Stimulated activated naive CD8-positive, alpha-beta T cell treated with anti-CD3 and anti-CD28 coated beads, Interleukin-15, Interleukin-2, amounts not matched to agents 100 ng/mL and 50 ng/mL, for 24 hours (primary cell): ENCODE data around the gene VEPH1.

ENCODE experiments used
- H3K27ac Mint-ChIP-seq: one replicate; pipeline ENCODE4 v1.8.0; 2021; ENCODE audit warnings: mild to moderate bottlenecking, mixed read lengths
- H3K27me3 Mint-ChIP-seq: one replicate; pipeline ENCODE4 v1.8.0; 2021; ENCODE audit warnings: mixed read lengths
- H3K36me3 Mint-ChIP-seq: one replicate; pipeline ENCODE4 v1.8.0; 2021; ENCODE audit warnings: low read depth, mixed read lengths
- H3K4me1 Mint-ChIP-seq: one replicate; pipeline ENCODE4 v1.8.0; 2021; ENCODE audit warnings: low read depth, mixed read lengths
- H3K4me3 Mint-ChIP-seq: one replicate; pipeline ENCODE4 v1.8.0; 2021; ENCODE audit warnings: mild to moderate bottlenecking, mixed read lengths
- H3K9me3 Mint-ChIP-seq: one replicate; pipeline ENCODE4 v1.8.0; 2021; ENCODE audit warnings: mixed read lengths

Gene VEPH1

DNA sequence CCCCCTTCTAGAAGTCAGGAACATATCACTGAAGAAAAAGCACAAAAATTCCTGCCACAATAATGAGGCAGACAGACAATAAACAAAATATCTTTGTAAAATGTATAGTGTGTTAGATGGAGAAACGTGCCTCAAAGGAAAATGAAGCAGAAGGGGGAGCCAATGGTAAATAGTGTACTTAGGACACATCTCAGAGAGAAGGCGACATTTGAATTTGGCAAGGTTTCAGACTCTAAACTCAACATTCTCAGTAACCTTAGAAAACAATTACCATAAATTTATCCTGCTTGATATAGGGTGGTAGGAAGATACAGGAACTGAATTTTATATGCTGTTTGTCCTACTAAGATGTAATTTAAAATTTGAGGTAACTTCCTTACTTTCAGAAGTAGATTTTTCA, 119.2 kb downstream of the VEPH1 start:
- Mint-ChIP-seq H3K36me3 (no peaks in the 10 kb centered on the region), H3K4me1 (no peaks in the 10 kb centered on the region), H3K4me3 (no peak overlapping the region), H3K27me3 (no peaks in the 10 kb centered on the region), H3K27ac (no peak overlapping the region), H3K9me3 (no peaks in the 10 kb centered on the region)

DNA sequence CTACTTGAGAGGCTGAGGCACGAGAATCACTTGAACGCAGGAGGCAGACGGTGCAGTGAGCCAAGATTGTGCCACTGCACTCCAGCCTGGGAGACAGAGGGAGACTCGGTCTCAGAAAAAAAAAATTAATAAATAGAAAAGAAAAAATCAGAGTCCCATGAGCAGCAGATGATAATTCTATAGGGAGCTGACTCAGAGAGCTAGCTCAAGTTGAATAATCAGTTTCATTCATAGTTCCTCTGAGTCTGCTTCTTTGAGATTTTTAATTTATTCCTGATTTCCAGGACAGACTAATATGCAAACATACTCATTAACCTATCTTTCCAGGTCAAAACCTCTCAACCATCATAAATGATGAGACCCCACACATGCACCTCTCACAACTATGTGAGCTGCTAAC, 121.6 kb downstream of the VEPH1 start:
- Mint-ChIP-seq H3K4me1 (no peaks in the 10 kb centered on the region), H3K36me3 (no peaks in the 10 kb centered on the region), H3K4me3 (no peak overlapping the region), H3K27ac (no peak overlapping the region), H3K27me3 (no peaks in the 10 kb centered on the region), H3K9me3 (no peaks in the 10 kb centered on the region)

DNA sequence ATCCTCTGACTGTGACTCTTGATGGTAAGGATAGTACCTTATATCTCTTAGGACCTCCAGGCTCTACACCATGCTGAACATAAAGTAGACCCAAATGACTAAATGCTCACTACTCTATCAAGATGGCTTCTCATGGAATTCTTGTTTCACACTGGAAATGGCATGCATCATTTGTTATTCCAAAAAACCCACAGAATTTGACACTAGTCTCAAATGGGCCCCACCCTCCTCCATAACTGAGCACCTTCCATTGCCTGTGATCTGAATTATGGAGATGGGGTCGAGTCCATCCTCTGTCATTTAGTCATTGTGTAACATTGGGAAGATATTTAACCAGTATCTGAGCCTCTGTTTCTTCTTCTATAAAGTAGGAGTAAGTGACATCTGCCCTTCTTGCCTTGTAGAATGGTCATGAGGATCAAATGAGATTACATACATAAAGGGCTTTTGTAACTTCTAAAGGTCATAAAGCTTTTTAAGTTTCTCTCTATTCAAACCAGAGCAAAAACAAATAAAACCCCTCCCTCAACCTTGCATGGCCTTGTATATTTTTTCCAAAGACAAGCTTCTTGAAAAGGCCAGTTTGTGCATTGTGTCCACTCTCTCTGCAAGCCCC, 123.6 kb downstream of the VEPH1 start:
- Mint-ChIP-seq H3K36me3 (no peaks in the 10 kb centered on the region), H3K4me1 (no peaks in the 10 kb centered on the region), H3K27ac (no peak overlapping the region), H3K9me3 (no peaks in the 10 kb centered on the region), H3K4me3 (no peak overlapping the region), H3K27me3 (no peaks in the 10 kb centered on the region)

DNA sequence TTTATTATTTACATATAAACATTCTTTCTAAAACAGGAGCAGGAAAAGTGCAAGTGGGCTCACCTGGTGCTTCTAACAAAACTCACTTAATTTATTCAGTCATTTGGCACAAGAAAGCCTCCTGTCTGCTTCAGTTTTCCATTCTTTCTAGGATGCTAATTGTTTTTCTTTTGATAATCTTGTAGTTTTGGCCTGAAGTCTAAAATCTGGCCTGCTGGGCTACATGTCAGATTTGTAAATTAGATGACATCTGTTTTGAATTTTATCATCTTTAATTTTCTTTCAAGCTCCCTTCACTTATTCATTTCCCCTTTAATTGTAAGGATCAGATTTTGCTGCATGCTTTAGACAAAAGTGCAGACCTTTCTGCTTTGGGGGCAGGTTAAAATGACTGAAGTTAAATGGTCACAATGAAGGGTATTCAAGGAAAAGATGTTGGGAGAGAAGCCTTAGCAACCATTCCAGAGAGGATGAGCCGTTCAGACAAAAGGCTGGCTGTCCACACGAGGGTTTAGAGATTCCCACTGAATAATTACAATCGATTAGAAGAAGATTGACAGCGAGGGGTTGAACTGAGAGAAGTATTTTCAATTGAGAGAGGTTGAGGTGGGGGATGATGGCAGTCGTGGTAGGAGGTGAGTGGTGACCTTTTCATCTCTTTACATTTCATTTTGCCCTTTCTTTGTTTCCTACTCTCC, 126.5 kb downstream of the VEPH1 start:
- no peaks in the 10 kb centered on the region for H3K27me3 Mint-ChIP-seq
- H3K4me1 Mint-ChIP-seq = no peaks in the 10 kb centered on the region
- H3K9me3 Mint-ChIP-seq = no peaks in the 10 kb centered on the region
- no peak overlapping the region for H3K4me3 Mint-ChIP-seq
- no peak overlapping the region for H3K27ac Mint-ChIP-seq
- no peaks in the 10 kb centered on the region for H3K36me3 Mint-ChIP-seq

DNA sequence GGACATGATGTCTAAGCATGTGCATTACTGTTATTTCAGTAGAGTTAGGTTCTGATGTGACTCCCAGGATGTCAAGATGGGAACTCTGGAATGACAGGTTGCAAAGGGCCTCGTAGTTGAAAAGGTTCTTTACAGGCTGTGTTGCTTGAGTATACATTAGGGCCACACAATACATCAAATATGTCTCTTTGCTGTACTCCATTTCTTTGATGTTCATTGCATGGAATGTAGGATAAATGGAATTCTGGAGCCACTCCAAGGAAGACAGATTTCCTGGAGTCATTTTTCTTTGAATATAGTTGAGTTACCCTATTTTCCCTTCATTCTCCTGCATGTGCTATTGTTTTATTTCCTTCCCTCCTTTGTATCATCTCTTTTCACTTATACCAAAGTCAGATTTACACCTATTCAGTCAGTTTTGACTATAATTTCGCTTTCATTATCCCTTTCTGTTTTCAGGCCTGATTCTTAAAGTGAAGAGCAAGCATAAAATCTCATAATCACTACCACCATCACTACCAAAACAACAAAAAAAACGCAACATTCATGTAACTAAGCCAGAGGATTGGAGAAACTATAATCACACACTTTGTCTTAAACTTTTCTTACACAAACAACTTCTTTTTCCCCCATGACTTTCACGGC, 127.8 kb downstream of the VEPH1 start:
- H3K27ac Mint-ChIP-seq = no peak overlapping the region
- H3K4me1 Mint-ChIP-seq = no peaks in the 10 kb centered on the region
- no peak overlapping the region for H3K4me3 Mint-ChIP-seq
- H3K36me3 Mint-ChIP-seq = no peaks in the 10 kb centered on the region
- no peaks in the 10 kb centered on the region for H3K27me3 Mint-ChIP-seq
- H3K9me3 Mint-ChIP-seq = no peaks in the 10 kb centered on the region

DNA sequence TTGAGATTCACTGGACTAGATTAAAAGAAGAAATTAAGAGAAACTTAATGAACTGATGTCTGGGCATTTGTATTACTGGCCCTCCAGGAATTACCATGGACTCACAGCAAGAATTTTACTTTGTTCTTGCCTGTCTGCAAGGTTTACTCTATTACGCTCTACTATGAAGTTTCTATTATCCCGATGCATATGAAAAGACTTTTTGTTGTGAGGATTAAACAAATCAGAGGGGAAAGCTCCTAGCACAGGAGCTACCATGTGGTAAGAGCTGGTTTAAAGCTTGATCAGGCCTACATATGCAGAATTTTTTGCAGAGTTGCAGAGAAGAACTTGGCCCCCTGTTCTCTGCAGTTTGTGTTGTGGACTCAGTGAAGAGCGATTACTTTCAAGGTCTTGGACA, 128.3 kb downstream of the VEPH1 start:
- H3K4me3 Mint-ChIP-seq = no peak overlapping the region
- no peaks in the 10 kb centered on the region for H3K4me1 Mint-ChIP-seq
- no peaks in the 10 kb centered on the region for H3K27me3 Mint-ChIP-seq
- no peaks in the 10 kb centered on the region for H3K36me3 Mint-ChIP-seq
- no peaks in the 10 kb centered on the region for H3K9me3 Mint-ChIP-seq
- no peak overlapping the region for H3K27ac Mint-ChIP-seq

DNA sequence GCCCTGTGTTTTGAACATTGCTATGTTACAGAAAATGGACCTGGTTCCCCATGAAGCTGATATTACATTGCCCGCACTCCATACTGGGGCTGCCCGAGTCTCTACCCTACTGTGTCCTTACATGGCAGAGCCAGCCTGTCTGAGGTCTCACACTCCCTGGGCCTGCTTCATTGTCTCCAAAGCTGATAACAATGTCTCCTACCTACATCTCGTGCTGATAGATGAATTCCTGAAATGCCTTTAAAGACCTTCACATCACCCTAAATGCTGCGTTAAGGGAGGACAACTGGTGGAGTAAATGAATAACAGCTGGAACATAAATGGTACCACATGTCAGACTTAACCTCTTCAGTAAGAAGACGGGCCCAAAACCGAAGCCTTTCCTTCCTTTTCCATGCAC, 129.4 kb downstream of the VEPH1 start:
- Mint-ChIP-seq H3K27ac (no peak overlapping the region), H3K4me3 (no peak overlapping the region), H3K9me3 (no peaks in the 10 kb centered on the region), H3K4me1 (no peaks in the 10 kb centered on the region), H3K36me3 (no peaks in the 10 kb centered on the region), H3K27me3 (no peaks in the 10 kb centered on the region)

DNA sequence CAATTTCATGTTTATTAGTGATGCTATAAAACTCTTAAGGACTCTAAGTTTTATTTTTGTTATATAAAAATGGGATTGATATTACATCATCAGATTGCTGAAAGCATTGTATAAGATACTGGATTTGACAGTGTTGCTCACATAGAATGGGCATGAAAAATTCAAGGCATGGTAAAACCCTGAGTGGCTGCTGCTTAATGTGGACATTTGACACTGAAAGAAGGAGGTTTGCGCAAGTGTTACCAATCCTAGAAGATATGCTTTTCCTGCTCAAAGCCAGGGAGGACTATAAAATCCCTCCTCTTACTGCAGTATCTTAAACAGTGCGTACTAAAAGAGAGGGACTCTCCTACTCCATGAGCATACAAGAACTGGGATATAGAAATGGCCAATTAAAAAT, 132.3 kb downstream of the VEPH1 start:
- Mint-ChIP-seq H3K4me3 (no peak overlapping the region), H3K27me3 (no peaks in the 10 kb centered on the region), H3K9me3 (no peaks in the 10 kb centered on the region), H3K4me1 (no peaks in the 10 kb centered on the region), H3K27ac (no peak overlapping the region), H3K36me3 (no peaks in the 10 kb centered on the region)

DNA sequence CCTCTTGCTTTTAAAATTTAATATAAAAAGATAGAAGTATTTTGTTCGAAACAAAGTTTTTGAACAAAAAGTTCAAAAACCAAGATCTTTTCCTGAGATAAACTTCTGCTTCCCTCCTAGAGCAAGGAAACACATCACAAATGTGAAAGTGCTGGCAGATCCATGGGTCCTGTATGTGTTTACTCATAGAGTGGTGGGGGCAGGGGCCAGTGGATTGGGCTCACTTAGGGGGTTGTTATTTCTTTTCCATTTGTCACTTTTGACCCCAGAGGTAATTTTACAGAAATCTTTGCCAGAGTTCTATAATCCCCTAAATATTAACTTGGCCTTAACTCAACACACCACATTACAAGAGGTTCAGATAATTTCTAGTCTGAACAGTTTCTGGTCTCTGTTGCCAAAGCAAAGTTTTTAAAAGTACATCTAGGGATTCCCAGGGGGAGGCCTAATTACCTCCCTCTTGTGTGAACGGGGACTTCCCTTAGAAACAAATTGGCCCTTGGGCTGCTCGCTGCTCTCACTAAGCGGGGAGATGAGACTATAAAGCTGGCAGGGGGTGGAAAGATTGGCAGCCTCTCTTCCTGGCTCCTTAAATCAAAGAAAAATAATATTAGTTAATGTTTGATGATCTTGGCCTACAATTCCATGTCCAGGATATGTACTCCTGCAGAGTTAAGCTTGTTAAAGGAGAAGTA, 133.3 kb downstream of the VEPH1 start:
- Mint-ChIP-seq H3K27me3 (no peaks in the 10 kb centered on the region), H3K9me3 (no peaks in the 10 kb centered on the region)

DNA sequence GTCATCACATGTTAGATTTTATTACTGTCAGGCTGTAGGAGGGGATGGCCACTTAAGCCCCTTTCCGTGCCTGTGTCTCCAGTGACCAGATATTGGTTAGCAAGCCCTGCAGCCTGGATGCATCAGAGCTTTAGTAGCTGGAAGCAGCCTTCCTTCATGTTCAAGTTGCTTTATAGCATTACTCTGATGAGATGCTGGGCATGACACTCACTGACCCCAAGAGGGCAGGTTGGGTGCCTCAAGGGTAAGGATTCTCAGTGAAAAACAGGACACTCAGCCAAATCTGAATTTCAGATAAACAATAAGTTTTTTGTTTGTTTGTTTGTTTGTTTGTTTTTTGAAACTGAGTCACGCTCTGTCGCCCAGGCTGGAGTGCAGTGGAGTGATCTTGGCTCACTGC, 135.0 kb downstream of the VEPH1 start:
- Mint-ChIP-seq H3K4me1 (no peaks in the 10 kb centered on the region), H3K4me3 (no peak overlapping the region), H3K9me3 (no peaks in the 10 kb centered on the region), H3K27ac (no peak overlapping the region), H3K27me3 (no peaks in the 10 kb centered on the region), H3K36me3 (no peaks in the 10 kb centered on the region)

More for the DNA sequence above, 133.3 kb downstream of the VEPH1 start:
- no peak overlapping the region for H3K27ac Mint-ChIP-seq
- H3K36me3 Mint-ChIP-seq = no peaks in the 10 kb centered on the region
- no peak overlapping the region for H3K4me3 Mint-ChIP-seq
- H3K4me1 Mint-ChIP-seq = no peaks in the 10 kb centered on the region

DNA sequence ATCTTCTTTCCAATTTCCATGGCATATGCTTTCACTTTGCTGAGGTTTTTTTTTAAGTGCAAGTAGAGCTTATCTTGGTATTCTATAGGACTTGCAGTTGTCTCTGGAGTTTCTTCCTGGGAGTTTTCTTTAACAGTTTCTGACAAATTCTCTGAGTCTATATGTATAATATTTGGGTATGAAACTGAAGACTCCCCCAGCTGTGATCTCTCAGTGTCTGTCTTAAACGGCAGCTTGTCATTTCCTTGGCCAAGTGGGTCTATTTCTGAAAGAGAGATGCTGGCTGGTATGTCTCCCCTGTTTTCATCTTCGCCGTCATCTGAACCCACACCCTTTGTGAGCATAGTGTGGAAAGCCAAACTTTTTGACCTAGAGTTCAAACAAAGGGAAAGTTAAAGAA, 139.8 kb downstream of the VEPH1 start:
- no peak overlapping the region for H3K4me3 Mint-ChIP-seq
- no peaks in the 10 kb centered on the region for H3K4me1 Mint-ChIP-seq
- H3K27ac Mint-ChIP-seq = no peak overlapping the region
- H3K9me3 Mint-ChIP-seq = no peaks in the 10 kb centered on the region
- no peaks in the 10 kb centered on the region for H3K36me3 Mint-ChIP-seq
- H3K27me3 Mint-ChIP-seq = no peaks in the 10 kb centered on the region

DNA sequence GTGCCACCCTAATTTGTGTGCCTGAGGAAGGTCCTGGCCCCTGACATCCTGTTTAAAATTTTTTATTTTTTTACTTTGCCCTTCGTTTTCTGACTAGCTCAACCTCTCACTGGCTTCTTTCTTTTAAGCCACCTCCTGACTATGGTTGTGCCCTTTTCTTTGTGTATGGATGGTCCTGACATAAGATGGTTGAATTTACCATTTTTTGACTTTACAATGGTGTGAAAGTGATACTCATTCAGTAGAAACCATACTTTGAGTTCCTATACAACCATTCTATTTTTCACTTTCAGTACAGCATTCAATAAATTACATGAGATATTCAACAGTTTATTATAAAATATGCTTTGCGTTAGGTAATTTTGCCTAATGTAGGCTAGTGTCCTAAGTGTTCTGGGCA, 140.9 kb downstream of the VEPH1 start:
- Mint-ChIP-seq H3K27me3 (no peaks in the 10 kb centered on the region), H3K27ac (no peak overlapping the region), H3K9me3 (no peaks in the 10 kb centered on the region), H3K36me3 (no peaks in the 10 kb centered on the region), H3K4me1 (no peaks in the 10 kb centered on the region), H3K4me3 (no peak overlapping the region)

DNA sequence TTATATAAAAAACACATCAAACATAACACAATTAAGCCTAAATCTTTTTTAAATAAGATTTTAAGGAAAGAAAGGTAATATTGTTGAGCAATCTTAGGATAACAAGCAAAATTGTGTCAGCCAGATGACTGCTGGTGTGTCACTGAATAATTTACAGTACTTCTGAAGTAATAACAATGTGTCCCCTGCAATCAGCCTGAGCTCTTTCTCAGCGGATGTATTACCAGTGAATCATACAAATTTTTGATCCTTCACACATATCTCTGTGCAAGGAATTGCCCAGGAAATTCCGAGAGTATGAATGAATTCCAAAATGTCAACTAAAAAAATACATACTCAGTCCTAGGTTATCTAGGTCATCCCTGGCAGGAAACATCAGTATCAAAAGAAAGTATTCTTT, 143.2 kb downstream of the VEPH1 start:
- Mint-ChIP-seq H3K4me1 (no peaks in the 10 kb centered on the region), H3K27me3 (peaks cover 3% of the 10 kb centered on the region), H3K36me3 (no peaks in the 10 kb centered on the region), H3K27ac (no peak overlapping the region), H3K4me3 (no peak overlapping the region), H3K9me3 (no peaks in the 10 kb centered on the region)

DNA sequence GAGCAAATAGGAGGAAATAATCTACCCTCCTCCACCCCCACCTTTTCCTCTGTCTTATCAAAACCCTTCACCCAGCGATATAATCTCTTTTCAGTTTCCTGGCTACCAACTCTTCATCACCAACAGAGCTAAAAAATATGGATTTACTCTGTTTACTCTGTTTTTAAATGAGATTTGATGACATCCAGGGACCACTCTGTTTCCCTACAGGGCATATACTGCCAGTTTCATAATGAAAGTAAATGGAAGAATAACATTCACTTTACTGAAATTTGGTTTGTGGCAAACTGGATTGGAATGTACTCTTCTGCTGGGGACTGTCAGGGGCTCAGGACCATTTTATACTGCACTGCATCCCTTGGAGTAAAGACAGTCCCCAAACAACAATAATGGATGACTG, 146.7 kb downstream of the VEPH1 start:
- no peaks in the 10 kb centered on the region for H3K9me3 Mint-ChIP-seq
- H3K4me1 Mint-ChIP-seq = no peaks in the 10 kb centered on the region
- H3K4me3 Mint-ChIP-seq = no peak overlapping the region
- H3K27ac Mint-ChIP-seq = no peak overlapping the region
- H3K36me3 Mint-ChIP-seq = no peaks in the 10 kb centered on the region
- H3K27me3 Mint-ChIP-seq = peaks cover 3% of the 10 kb centered on the region

DNA sequence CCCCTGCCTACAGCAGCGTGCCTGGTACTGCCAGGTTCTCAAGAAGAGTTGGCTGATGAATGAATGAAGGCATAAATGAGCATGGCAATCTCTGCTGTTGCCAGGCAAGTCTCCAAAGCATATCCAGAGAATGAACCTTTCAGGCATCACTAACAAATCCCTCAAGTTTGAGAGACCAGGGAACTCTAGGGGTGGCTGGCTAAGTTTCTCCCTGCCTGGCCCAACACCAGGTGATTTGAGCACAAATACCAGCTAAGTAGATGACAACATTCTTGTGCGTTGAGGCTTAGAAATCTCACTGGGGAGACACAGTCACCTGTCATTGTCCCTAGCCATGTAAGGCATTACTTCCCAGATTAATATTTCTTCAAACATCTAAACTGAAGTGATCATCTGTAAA, 147.9 kb downstream of the VEPH1 start:
- Mint-ChIP-seq H3K27me3 (peaks cover 3% of the 10 kb centered on the region), H3K36me3 (no peaks in the 10 kb centered on the region), H3K27ac (no peak overlapping the region), H3K4me1 (no peaks in the 10 kb centered on the region), H3K4me3 (no peak overlapping the region), H3K9me3 (no peaks in the 10 kb centered on the region)
